Ureter (tissue), 1 donor: Measurements from ENCODE around the gene NPS. TPM values are rescaled to one million over a fixed set of nuclear protein-coding genes. Genes with fewer than 3 reads are reported as not detected.

Experiments used
- DNase-seq: peaks from one replicate; pipeline ENCODE4 v3.0.0-alpha.2; 2020; ENCODE audit warnings: low spot score
- total RNA-seq: library from RNA; stranded (reverse); gene quantifications from one replicate; pipeline ENCODE4 v1.2.4, GENCODE V29; 2023
- donor health status: DM: yes; HTN: yes; CAD: no.

Gene NPS
- total RNA-seq, 1 donor from 2014 or later = not detected

- DNase-seq = no peak
Measured at GRCh38 chr10:127561647-127562046, 12.5 kb downstream of the NPS start.

- no peak for DNase-seq
Measured at GRCh38 chr10:127563718-127564553, 14.8 kb downstream of the NPS start.

GRCh38 chr10:127564644-127565043 is 15.5 kb downstream of the NPS start:
- no peak for DNase-seq

DNA sequence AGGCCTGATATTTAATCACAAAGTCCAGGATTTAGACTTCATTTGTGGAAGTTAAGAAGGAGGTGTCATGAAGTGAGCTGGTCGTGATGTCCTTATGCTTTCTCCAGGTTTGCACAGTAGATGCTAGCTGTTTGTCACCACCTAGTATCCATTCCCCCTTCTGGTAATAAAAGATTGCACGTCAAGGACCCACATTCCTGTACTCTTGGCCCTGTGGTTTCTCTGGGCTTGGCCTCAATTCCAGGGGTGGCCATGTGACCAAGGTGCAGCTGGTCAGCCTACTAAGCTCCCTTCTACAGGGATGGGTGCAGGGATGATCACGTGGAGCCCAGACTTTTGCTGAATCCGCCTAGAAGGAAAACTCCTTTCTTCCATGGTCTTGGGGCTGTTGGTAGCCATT is 16.5 kb downstream of the NPS start:
- no peak for DNase-seq

DNA sequence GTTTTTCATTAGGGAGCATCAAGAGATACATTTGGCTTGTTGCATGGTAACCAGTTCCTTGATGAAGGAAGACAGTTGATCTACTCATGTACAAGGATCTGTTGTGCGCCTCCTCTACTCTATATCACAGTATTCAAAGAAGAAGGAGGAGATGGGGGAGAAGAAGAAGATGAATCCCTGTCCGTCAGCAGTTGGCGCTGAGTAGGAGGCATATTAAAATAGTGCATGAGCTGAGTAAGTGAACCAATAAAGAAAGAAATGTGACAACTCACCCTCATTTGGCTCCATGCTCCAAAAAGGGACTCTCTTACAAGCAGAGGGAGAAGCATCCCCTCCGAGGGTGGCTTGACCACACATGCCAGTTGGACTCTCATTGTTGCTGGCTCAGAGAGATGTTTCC is 20.1 kb downstream of the NPS start:
- no peak for DNase-seq

- no peak for DNase-seq
Measured at GRCh38 chr10:127570036-127570435, 20.9 kb downstream of the NPS start.

GRCh38 chr10:127571386-127571785 is 22.3 kb downstream of the NPS start:
- no peak for DNase-seq

DNA sequence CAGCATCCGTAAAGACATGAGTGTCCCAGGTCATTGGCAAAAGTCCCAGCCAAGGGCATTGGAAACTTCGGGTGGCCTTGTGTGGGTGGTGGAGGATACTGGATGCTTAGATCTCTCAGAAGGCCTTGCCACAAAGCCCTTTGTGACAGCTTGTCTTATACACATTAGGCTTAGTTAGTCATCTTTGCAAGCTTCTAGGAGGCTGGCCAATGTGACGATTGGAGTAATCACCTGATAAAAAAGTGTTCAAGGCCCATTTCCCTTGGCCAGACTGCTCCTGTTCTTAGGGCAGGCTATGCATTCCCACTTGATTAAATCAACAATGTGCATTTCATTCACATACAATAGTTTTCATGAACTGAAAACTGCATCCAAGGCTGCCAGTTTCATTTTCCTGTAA is 26.9 kb downstream of the NPS start:
- no peak for DNase-seq

DNA sequence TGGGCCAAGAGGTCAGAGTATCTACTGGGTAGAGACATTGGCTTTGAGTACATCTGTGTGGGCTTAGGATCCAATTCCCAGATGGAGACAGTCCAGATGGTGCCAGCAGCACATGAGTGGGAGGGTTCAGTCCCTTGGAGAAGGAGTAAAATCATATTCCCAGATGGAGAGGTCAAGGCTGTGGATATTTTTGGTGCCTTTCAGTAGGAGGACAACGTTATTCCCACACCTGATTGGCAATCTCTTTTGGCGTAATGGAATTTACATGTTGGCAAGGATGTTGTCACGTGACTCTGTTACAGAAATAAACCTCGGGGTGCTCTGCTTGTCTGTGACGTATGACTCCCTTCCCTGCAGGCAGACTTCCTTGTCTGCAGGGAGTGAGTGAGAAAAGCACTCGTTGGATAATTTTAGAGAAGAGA is 27.6 kb downstream of the NPS start:
- DNase-seq = no peak

GRCh38 chr10:127577376-127578258 is 28.5 kb downstream of the NPS start:
- DNase-seq = no peak

DNA sequence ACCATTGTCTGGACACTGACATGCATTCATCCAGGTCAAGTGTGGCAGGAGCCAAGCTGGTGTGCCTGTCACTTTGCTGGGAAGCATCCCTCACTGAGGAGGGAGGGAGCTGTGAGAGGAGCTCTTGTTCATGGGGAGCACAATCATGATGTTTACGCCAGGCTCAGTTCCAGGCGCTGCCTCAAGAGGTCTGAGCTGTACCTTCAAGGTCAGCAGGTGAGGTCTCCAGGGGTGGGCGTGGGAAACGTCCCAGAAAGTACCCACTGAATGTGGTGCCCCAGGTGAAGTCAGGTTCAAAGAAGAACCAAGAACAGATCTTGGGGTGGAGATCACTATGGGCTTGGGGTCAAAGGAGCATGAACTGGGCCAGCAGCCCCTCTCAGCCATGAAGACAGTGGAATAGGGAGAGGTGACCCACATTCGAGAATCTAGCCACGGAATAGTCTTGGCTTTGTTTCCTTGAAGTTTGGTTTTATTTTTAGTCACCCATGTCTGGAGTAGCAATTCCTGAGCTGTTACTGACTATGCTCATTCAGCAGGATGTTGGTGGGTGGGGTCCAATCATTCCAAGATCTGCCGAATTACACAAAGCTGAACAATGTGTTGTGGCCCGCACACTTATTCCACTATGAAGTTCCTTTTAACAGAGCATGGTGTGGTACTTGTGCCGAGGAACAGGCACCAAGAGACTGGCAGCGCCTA is 29.3 kb downstream of the NPS start:
- no peak for DNase-seq

- DNase-seq = no peak
Measured at GRCh38 chr10:127578961-127579305, 29.8 kb downstream of the NPS start.

DNA sequence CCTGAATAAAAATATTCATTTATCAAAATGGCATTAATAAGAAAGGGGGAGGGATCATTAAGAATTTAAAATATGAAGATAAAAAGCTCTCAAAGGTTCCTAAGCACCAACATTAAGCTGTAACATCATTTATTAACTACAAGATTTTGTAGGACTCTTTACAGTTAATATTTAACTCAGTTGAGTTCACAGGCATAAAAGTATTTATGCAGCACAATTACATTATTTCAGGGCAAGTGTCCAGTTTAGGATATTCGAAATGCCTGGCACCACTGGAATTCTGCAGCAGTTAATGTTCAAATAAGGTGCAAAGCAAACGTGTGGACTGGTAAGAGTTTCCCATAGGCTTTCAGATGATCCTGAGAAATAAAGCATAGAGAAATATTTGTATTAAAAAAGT is 30.5 kb downstream of the NPS start:
- no peak for DNase-seq

DNA sequence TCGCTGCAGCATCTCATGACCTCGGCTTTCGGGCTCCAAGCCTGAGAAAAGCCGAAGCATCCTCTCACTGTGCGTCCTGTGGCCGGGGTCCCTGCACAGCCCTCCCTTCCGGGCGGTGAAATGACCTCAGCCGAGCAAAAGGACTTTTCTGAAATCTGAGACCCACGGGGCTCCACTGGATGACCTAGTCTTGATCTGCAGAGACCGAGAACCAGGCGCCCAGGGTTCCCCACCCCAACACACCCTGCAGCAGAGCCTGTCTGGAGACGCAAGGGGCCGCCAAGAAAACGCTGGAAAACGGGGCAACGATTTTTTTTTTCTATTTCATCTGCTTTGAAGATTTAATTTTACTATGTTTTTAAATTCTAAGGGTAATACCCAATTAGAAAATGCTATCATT is 31.7 kb downstream of the NPS start:
- no peak for DNase-seq

GRCh38 chr10:127585519-127586023 is 36.5 kb downstream of the NPS start:
- no peak for DNase-seq

- DNase-seq = no peak
Measured at GRCh38 chr10:127587668-127588365, 38.7 kb downstream of the NPS start.

DNA sequence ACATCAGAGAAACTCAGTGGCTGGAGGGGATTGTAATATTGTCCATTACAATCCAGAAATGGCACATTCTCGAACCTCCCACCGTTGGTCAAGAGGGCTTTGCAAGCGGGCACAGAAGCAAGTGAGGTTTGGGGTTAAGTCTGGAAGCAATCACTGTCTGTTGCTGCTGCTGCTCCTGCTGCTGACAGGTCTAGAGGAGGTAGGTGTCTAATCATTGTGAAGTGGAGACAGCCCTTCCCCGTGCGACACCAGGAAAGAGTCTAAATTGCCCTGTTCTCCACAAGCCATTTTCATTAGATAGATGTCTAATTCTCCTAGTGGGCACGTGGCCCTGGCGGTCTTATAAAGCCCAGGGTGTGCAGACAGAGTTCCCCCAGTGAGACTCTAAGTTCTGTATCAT is 43.5 kb downstream of the NPS start:
- no peak for DNase-seq

DNA sequence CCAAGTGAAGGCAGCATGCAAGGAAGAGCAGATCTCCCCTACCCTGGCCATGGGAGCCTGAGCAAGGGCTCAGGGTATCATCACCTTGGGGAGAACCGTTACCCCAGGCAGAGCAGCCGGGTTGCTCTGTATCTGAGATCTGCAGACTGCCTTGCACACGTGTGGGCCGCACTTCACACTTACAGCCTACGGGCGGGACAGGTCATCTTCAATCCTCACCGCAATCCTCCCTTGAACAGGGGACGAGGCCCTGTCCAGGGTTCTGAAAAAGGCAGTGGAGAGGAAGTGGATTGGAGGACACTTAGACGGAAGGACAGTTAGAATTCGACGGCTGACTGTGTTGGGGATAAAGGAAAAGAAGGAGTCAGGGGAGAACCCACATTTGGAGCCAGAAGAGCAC is 51.4 kb downstream of the NPS start:
- no peak for DNase-seq
